ENCODE data around the gene SPOCK1.

DNA sequence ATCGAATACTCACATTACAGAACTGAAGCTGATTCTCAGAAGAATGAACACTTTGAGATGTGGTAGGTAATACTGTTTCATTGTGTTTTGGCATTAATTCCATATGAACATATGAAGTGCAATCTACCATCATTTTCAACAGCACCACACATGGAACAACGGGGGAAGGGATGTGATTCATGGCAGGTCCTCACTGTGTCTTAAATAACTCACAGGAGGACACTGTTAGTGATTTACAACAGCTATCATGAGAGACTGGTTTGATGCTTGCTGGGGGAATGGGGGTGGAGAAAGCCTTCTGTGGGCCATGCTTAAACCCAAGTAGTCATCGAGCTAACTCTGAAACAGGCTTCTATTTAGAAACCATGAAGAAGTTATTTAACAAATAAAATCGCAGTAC lies 232.9 kb downstream of the SPOCK1 start:
- TF ChIP-seq EZH2 (IDR thresholded peaks at IDR 0.05) (no peak), POLR2AphosphoS5 (IDR thresholded peaks at IDR 0.05; ENCODE audit: borderline replicate concordance, low read depth, low read length) (no peak)

All from SK-N-MC (cell line).